ENCODE measurements around the gene HOXB7.

GRCh38 chr17:48575673-48576478, 34.9 kb downstream of the HOXB7 start:
- TF ChIP-seq POLR2A (IDR thresholded peaks at IDR 0.05) (no peak), CTCF (IDR thresholded peaks at IDR 0.05 in 4 of 5, conservative IDR thresholded peaks at IDR 0.05 in 1 of 5) (no peak)

Measured in gastrocnemius medialis (tissue), 4 donors.